Chondrocyte (in vitro differentiated cells): Measurements from ENCODE around the gene PKLR. TPM values are rescaled to one million over a fixed set of nuclear protein-coding genes. Genes with fewer than 3 reads are reported as not detected.

Experiments used
- DNase-seq: peaks from one replicate; pipeline ENCODE4 v3.0.0; 2021; ENCODE audit warnings: mixed read lengths, low spot score
- H3K27ac Mint-ChIP-seq: one replicate; pipeline ENCODE4 v1.8.0; 2021; ENCODE audit warnings: mild to moderate bottlenecking, moderate library complexity, mixed read lengths; ENCODE audit not compliant: unreplicated experiment
- H3K27me3 Mint-ChIP-seq: 2 replicates; pipeline ENCODE4 v1.8.0; 2021; ENCODE audit warnings: low read depth, mixed read lengths
- H3K36me3 Mint-ChIP-seq: 2 replicates; pipeline ENCODE4 v1.8.0; 2021; ENCODE audit warnings: low read depth, mixed read lengths
- H3K4me1 Mint-ChIP-seq: 2 replicates; pipeline ENCODE4 v1.8.0; 2021; ENCODE audit warnings: low read depth, mild to moderate bottlenecking, mixed read lengths
- H3K4me3 Mint-ChIP-seq: one replicate; pipeline ENCODE4 v1.8.0; 2021; ENCODE audit warnings: mild to moderate bottlenecking, moderate library complexity, mixed read lengths; ENCODE audit not compliant: unreplicated experiment
- H3K9me3 Mint-ChIP-seq: 2 replicates; pipeline ENCODE4 v1.8.0; 2021; ENCODE audit warnings: low read depth, mixed read lengths
- CTCF ChIP-seq: fragments of 200-600 bp; sonication (generic); IDR thresholded peaks from 2 replicates; pipeline ENCODE4 v1.5.0; 2021; ENCODE audit warnings: antibody characterized with exemption, mild to moderate bottlenecking, moderate library complexity
- total RNA-seq: library from RNA; stranded (reverse); gene quantifications from 3 replicates; pipeline ENCODE4 v1.2.1, GENCODE V29; 2021

Gene PKLR
- total RNA-seq, 1 donor from 2014 or later, result not detected

- TF ChIP-seq CTCF, result no peak
- no peak for DNase-seq
- Mint-ChIP-seq H3K4me3 (no peak overlapping the region), H3K27ac (no peak overlapping the region), H3K4me1 (peaks cover 7% of the 10 kb centered on the region), H3K36me3 (peaks cover 4% of the 10 kb centered on the region), H3K27me3 (no peaks in the 10 kb centered on the region), H3K9me3 (no peaks in the 10 kb centered on the region)
Measured at GRCh38 chr1:155282488-155283091, 18.6 kb downstream of the PKLR start.

GRCh38 chr1:155279268-155279667 is 22.0 kb downstream of the PKLR start:
- no peak for TF ChIP-seq CTCF
- no peak overlapping the region for H3K27ac Mint-ChIP-seq
- H3K4me1 Mint-ChIP-seq, result peaks cover 15% of the 10 kb centered on the region
- no peaks in the 10 kb centered on the region for H3K9me3 Mint-ChIP-seq
- H3K36me3 Mint-ChIP-seq, result peaks cover 4% of the 10 kb centered on the region
- H3K4me3 Mint-ChIP-seq, result no peak overlapping the region
- no peaks in the 10 kb centered on the region for H3K27me3 Mint-ChIP-seq
- no peak for DNase-seq

GRCh38 chr1:155278689-155279160 is 22.5 kb downstream of the PKLR start:
- TF ChIP-seq CTCF, result no peak
- Mint-ChIP-seq H3K9me3 (no peaks in the 10 kb centered on the region), H3K36me3 (peaks cover 4% of the 10 kb centered on the region), H3K4me1 (peaks cover 17% of the 10 kb centered on the region), H3K27me3 (no peaks in the 10 kb centered on the region), H3K27ac (no peak overlapping the region), H3K4me3 (peak overlapping the region; percentile 75)
- no peak for DNase-seq

GRCh38 chr1:155277902-155278688 is 23.1 kb downstream of the PKLR start:
- Mint-ChIP-seq H3K4me3 (peak overlapping the region; percentile 75), H3K4me1 (peaks cover 19% of the 10 kb centered on the region), H3K27ac (no peak overlapping the region), H3K36me3 (peaks cover 4% of the 10 kb centered on the region), H3K27me3 (no peaks in the 10 kb centered on the region), H3K9me3 (no peaks in the 10 kb centered on the region)
- DNase-seq, result no peak
- peak; percentile 50 for TF ChIP-seq CTCF

GRCh38 chr1:155277070-155277901 is 24.0 kb downstream of the PKLR start, which contains the start of gene HCN3:
Gene HCN3 (plus strand): TSS chr1:155277463. CDS start chr1:155277591, 128 bp downstream.
- H3K36me3 Mint-ChIP-seq, result peaks cover under 1% of the 10 kb centered on the region
- H3K4me1 Mint-ChIP-seq, result peaks cover 25% of the 10 kb centered on the region
- no peak within 1 kb of the TSS for H3K27ac Mint-ChIP-seq
- peak within 1 kb of the TSS; percentile 75 for H3K4me3 Mint-ChIP-seq
- peak; percentile 95 for TF ChIP-seq CTCF
- H3K9me3 Mint-ChIP-seq, result no peaks in the 10 kb centered on the region
- peak; percentile 97 for DNase-seq
- H3K27me3 Mint-ChIP-seq, result no peaks in the 10 kb centered on the region
